Bronchial smooth muscle cell (primary cell): ENCODE results near the gene TIMM44. TPM values are rescaled to one million over a fixed set of nuclear protein-coding genes. Genes with fewer than 3 reads are reported as not detected.

Experiments
- total RNA-seq: library from RNA; depleted of rRNA; stranded (reverse); fragments of >200 nt; gene quantifications from 2 replicates; pipeline ENCODE4 v1.2.1, GENCODE V29; 2014

TIMM44 gene, protein sequence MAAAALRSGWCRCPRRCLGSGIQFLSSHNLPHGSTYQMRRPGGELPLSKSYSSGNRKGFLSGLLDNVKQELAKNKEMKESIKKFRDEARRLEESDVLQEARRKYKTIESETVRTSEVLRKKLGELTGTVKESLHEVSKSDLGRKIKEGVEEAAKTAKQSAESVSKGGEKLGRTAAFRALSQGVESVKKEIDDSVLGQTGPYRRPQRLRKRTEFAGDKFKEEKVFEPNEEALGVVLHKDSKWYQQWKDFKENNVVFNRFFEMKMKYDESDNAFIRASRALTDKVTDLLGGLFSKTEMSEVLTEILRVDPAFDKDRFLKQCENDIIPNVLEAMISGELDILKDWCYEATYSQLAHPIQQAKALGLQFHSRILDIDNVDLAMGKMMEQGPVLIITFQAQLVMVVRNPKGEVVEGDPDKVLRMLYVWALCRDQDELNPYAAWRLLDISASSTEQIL
- total RNA-seq: 42.4 and 62.0 TPM in 2 replicates

DNA sequence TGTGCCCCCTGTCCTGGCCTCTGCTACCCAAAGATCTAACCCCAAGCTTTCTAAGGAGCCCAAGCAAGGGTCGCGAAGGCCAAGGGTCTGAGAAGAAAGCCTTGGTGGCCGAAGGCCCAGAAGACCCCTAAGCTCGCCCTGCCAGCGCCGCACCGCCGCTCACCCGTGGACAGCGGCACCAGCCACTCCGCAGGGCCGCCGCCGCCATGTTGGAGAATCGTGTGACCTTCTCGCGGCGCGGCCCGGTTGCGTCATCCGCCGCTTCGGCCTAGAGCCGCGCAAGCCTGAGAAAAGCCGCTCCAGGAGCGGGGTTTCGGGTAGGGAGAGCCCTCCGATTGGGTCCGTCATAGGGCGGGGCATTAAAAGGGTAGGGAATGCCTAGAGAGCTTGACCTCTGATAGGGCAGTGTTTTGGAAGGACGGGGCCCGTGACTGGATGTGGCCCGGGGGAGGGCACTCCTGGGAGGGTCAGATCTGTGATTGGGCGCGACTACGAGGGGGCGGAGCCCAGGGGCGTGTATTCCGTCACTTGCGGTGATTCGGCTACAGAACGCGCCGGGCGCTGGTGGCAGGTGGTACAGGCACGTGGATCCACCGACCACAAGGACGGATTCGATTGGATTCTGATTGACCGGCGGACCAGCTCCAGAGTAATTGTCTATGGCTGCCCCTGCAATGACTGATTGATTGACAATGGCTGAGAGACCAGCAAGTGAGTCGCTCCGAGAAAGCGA is at the start of gene TIMM44:
Gene TIMM44 (minus strand): TSS at position 223 of the 733 bp plus-strand sequence. CDS start 15 bp downstream, at position 208.

DNA sequence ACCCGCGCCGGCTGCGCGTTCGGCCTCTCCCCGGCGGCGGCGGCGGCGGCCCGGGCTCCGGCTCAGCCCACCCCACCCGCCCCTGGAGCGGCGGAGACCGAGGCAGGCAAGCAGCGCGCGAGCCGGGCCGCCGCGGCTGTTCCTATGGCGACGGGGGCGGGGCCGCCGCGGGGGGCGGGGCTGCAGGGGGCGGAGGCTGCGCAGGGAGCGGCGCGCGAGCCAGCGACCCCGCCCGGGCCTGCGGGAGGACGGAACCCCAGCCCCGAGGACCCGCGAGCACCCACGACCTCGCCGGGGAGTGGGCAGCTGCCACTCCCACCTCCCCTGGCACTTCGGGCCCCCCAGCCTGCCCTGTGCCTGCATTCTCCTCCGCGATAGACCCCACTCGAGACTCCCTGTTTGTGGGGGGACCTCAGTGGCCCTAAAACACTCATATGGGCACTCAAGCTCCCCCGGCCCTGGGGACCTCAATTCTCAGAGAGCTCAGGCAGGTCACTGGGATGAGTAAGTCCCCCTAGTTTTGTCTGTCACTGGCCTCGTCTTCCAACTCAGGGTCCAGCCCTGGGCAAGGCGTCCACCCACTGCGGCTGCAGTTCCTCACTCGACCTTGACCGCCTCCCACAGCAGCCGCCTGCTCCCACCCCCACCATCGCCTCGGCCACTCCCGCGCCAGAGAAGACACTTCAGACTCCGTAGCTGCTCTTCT is 17.3 kb downstream of the TIMM44 start, which contains the start of gene CTXN1:
Gene CTXN1 (minus strand): TSS at position 115 of the 706 bp plus-strand sequence. CDS start 597 bp downstream, outside the sequence.

DNA sequence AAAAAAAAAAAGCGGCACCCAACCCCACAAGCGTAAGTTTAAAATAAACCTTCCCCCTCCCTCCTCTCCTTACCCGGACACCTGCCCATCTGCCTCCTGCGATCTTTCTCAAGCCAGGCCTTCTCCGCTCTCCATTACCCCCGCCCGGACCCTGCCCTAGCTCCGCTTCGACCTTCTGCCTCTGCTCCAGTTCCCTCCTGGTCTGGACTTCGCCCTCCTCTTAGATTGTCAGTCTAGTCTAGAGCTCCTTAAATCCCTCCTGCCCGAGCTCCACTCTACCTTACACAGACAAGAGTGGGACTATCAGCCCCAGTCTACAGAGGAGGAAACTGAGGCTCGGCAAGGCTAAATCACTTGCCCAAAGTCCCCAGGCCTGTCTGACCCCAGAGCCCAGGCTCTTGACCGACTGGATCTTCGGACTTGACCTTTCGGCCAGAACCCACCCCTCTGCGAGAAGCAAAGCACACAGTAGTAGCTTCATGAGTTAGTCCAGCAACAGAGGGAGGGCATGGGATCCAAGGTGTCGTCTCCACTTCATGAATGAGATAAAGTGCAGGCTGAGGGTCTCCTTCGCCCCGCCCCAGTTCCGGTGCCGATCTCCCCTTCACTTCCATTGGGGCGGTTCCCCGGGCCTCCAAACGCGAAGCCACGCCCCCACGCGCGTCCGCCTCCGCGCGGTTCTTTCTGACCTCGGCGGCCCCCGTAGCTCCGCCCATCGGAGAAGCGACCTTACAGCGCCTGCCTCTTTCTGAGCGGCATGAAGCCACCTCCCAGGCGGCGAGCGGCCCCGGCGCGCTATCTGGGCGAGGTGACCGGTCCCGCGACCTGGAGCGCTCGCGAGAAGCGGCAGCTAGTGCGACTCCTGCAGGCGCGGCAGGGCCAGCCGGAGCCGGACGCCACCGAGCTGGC is 23.6 kb downstream of the TIMM44 start, which contains the start of gene SNAPC2:
Gene SNAPC2 (plus strand): TSS at position 729 of the 909 bp plus-strand sequence. CDS start 29 bp downstream, at position 758.

DNA sequence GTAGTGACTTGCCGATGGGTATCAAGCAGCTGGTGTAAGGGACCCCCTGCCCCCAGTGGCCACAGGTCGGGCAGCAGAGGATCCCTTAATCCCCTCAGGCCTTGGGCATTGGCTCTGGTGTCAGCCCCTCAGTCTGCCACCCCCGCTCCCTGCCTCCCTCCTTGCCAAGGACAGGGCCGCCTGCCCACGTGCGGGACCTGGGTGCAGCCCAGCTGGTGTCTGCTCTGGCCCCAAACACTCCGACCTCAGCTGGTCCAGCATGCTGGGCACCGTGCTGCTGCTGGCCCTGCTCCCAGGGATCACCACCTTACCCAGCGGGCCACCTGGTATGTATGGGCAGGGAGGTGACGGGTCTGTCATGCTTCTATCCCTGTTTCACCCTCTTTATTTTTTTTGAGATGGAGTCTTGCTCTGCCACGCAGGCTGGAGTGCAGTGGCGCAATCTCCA is 28.8 kb downstream of the TIMM44 start, which contains the start of gene TGFBR3L:
Gene TGFBR3L (plus strand): TSS at position 233 of the 448 bp plus-strand sequence.

DNA sequence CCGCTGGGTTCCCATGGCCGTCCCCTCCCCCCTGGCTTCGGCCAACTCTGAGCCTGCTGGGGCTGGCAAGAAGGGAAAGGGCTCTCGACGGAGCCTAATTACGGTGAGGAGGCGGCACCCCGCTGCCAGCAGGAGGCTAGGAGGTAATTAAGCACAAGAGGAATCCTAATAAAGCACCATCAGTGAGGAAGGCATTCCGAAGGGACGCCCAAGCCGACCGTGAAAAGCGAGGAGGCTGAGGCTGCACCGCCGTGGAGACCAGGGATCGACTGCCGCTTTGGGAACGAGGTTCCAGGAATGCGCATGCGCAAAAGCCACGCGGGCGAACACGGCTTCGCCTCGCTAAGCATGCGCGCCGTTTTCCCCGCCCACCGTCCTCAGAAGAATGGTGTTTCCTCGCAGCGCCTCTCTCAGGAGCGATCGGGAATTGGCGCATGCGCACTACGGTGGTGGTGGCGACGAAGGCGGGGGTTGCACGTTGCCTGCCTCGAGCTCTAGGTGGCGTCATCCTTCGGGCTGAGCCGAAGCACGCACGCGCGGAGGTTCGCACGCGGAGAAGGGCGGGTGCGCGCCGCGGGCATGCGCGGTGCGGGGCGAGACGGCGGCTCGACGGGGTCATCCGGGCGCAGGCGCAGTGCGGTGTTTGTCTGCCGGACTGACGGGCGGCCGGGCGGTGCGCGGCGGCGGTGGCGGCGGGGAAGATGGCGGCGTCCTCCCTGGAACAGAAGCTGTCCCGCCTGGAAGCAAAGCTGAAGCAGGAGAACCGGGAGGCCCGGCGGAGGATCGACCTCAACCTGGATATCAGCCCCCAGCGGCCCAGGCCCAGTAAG is 40.0 kb downstream of the TIMM44 start, which contains the start of gene MAP2K7:
Gene MAP2K7 (plus strand): TSS at position 634 of the 830 bp plus-strand sequence. CDS start 68 bp downstream, at position 702.

DNA sequence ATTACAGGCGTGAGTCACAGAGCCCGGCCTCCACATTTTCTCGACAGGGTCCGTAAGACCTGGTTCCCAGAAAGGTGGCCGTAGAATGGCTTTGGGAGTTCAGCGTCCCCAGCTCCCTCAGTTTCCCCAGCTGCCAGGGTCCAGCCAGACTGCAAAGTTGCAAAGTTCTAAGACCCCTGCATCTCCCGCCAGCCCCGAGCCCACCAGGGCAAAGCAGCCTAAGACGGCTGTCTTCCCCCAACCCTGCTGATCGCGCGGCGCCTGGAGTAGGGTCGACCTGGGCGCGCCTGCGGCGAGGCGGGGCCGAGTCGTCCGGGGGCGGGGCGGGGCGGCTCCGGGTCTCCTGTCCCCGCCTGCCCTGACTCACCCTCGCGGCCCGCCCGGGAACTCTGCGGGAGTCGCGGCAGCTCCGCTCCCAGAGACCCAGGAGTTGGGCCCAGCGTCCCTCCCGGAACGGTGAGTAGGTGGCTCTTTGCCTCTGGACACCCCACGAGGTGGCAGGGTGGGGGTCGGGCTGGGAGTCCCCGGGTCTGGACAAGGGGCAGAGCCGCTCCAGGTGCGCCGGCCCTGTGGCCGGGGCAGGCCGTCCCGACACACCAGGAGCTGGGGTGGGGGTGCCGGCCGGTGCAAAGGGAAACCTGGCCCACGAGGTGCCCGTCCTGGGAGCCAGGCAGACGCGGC is 55.2 kb downstream of the TIMM44 start, which contains the start of gene LRRC8E:
Gene LRRC8E (plus strand): TSS at position 366 of the 681 bp plus-strand sequence. CDS start 7,094 bp downstream, outside the sequence.

Other genes with a start within 250 kb of the TIMM44 start
- not detected in 2 replicates for gene FCER2, start 241.5 kb downstream of the TIMM44 start, total RNA-seq
- gene CLEC4G, start 211.6 kb downstream of the TIMM44 start, total RNA-seq: not detected in 2 replicates
- not detected in 2 replicates for gene CD209, start 196.1 kb downstream of the TIMM44 start, total RNA-seq
- not detected in 2 replicates for gene CLEC4M, start 180.4 kb downstream of the TIMM44 start, total RNA-seq
- gene EVI5L, start 113.4 kb downstream of the TIMM44 start, total RNA-seq: 13.4 and 18.3 TPM in 2 replicates
- gene PRR36, start 69.3 kb downstream of the TIMM44 start, total RNA-seq: not detected in 2 replicates
- gene LRRC8E, start 55.2 kb downstream of the TIMM44 start, total RNA-seq: 4.2 and 5.8 TPM in 2 replicates
- 7.6 and 10.7 TPM in 2 replicates for gene MAP2K7, start 39.8 kb downstream of the TIMM44 start, total RNA-seq
- 1.2 and 1.7 TPM in 2 replicates for gene TGFBR3L, start 28.8 kb downstream of the TIMM44 start, total RNA-seq
- 10.4 and 17.7 TPM in 2 replicates for gene SNAPC2, start 23.3 kb downstream of the TIMM44 start, total RNA-seq
- gene CTXN1, start 17.5 kb downstream of the TIMM44 start, total RNA-seq: 0.26 and 0.63 TPM in 2 replicates
- 10.2 and 28.5 TPM in 2 replicates for gene ELAVL1, start 62.0 kb upstream of the TIMM44 start, total RNA-seq
- gene CCL25, start 109.1 kb upstream of the TIMM44 start, total RNA-seq: 0.16 TPM in 1 of 2 replicates, not detected in the other
- gene FBN3, start 205.9 kb upstream of the TIMM44 start, total RNA-seq: not detected in 2 replicates